ENCODE measurements around the gene OR4M1.
"Not testable (repeated sequence)": the region's sequence is repeated elsewhere in the genome, so short reads cannot be mapped to it uniquely, and the experiment has no call there.

OR4M1 gene

GRCh38 chr14:19773204-19773603 lies at the start of gene OR4M1:
TSS of gene OR4M1 (plus strand) at chr14:19773504. CDS start at chr14:19780323, 6,819 bp downstream.
- not testable (repeated sequence) for DNase-seq

- DNase-seq, result no peak
Measured at GRCh38 chr14:19729359-19729758, 43.9 kb upstream of the OR4M1 start.

- DNase-seq, result no peak
Measured at GRCh38 chr14:19729763-19730162, 43.5 kb upstream of the OR4M1 start.

GRCh38 chr14:19733893-19734292 lies 39.4 kb upstream of the OR4M1 start:
- DNase-seq, result not testable (repeated sequence)

- no peak for DNase-seq
Measured at GRCh38 chr14:19743256-19743655, 30.0 kb upstream of the OR4M1 start, which contains the start of gene OR4Q3. TSS of gene OR4Q3 (plus strand) at chr14:19743571.

- DNase-seq, result not testable (repeated sequence)
Measured at GRCh38 chr14:19752316-19752715, 21.0 kb upstream of the OR4M1 start.

GRCh38 chr14:19754172-19754571 lies 19.1 kb upstream of the OR4M1 start:
- DNase-seq, result no peak

GRCh38 chr14:19771491-19771890 lies 1.8 kb upstream of the OR4M1 start:
- not testable (repeated sequence) for DNase-seq

GRCh38 chr14:19771895-19772430 lies 1.3 kb upstream of the OR4M1 start:
- peak in 1 of 14 donors; percentile 4 for DNase-seq

GRCh38 chr14:19772454-19772853 lies 850 bp upstream of the OR4M1 start:
- DNase-seq, result not testable (repeated sequence)

GRCh38 chr14:19775587-19775986 lies 2.3 kb downstream of the OR4M1 start:
- no peak for DNase-seq

- not testable (repeated sequence) for DNase-seq
Measured at GRCh38 chr14:19785848-19786247, 12.5 kb downstream of the OR4M1 start.

GRCh38 chr14:19787318-19787717 lies 14.0 kb downstream of the OR4M1 start:
- DNase-seq, result not testable (repeated sequence)

GRCh38 chr14:19788150-19788549 lies 14.8 kb downstream of the OR4M1 start:
- not testable (repeated sequence) for DNase-seq

- not testable (repeated sequence) for DNase-seq
Measured at GRCh38 chr14:19796520-19797108, 23.3 kb downstream of the OR4M1 start.

GRCh38 chr14:19799880-19800279 lies 26.6 kb downstream of the OR4M1 start:
- DNase-seq, result no peak

- DNase-seq, result peak in 12 of 14 donors; percentile 25 to 83 (median 53)
Measured at GRCh38 chr14:19800282-19801117, 27.2 kb downstream of the OR4M1 start.

- DNase-seq, result peak in 2 of 14 donors; percentile 65 to 67
Measured at GRCh38 chr14:19801118-19801464, 27.8 kb downstream of the OR4M1 start.

- DNase-seq, result not testable (repeated sequence)
Measured at GRCh38 chr14:19803470-19803869, 30.2 kb downstream of the OR4M1 start, which contains the start of gene OR4N2. TSS of gene OR4N2 (plus strand) at chr14:19803770. CDS start at chr14:19827449, 23,679 bp downstream.

GRCh38 chr14:19813171-19813920 lies 40.0 kb downstream of the OR4M1 start:
- not testable (repeated sequence) for DNase-seq

GRCh38 chr14:19819879-19820278 lies 46.6 kb downstream of the OR4M1 start:
- DNase-seq, result not testable (repeated sequence)

- not testable (repeated sequence) for DNase-seq
Measured at GRCh38 chr14:19821016-19821415, 47.7 kb downstream of the OR4M1 start.

GRCh38 chr14:19823178-19823577 lies 49.9 kb downstream of the OR4M1 start:
- no peak for DNase-seq
